Cardiac fibroblast (primary cell): ENCODE data around the gene SNAP29.
"Not testable (repeated sequence)": the region's sequence is repeated elsewhere in the genome, so short reads cannot be mapped to it uniquely, and the experiment has no call there.

Experiments
- DNase-seq, 2 donors: peaks; one replicate each; pipeline versions ENCODE4 v3.0.0 to v3.0.0-alpha.2; 2010; ENCODE audit warnings: low read depth in 2 of 2
- H3K4me3 ChIP-seq, 2 donors: replicated peaks in 1 of 2; 1 replicate in 1 of 2; 2 replicates in 1 of 2; pipeline ENCODE4 v1.5.1; 2011; ENCODE audit warnings: low read depth in 2 of 2, low read length in 2 of 2, mild to moderate bottlenecking in 2 of 2, moderate library complexity in 1 of 2
- CTCF ChIP-seq: IDR thresholded peaks from one replicate; pipeline ENCODE4 v1.5.1; 2011; ENCODE audit warnings: low read depth, mild to moderate bottlenecking, low read length, inconsistent platforms

The SNAP29 gene

DNA sequence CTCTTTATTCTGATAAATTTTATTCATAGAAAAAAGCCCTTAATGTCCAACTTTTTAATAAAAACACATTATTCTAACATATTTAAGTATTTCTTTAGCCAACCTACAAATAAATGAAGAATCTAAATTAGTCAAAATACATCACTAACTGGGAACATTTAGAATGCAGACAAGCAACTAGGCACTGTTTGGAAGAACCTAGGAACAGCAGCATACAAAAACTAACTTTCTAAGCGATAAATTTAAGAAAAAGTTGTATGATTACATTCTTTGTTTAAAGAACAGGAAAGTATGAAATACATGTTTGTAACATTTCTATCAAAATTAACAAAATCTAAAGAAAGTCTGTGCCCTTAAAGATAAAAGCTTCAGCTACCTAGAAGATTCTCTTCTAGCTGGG is 35.5 kb upstream of the SNAP29 start:
- TF ChIP-seq CTCF: no peak
- no peak for DNase-seq

GRCh38 chr22:20825216-20825615 is 33.6 kb upstream of the SNAP29 start:
- not testable (repeated sequence) for DNase-seq

More for the DNA sequence above, 35.5 kb upstream of the SNAP29 start:
- no peak overlapping the region for H3K4me3 ChIP-seq

GRCh38 chr22:20825624-20826023 is 33.2 kb upstream of the SNAP29 start:
- no peak overlapping the region for H3K4me3 ChIP-seq
- no peak for DNase-seq
- no peak for TF ChIP-seq CTCF

More at GRCh38 chr22:20825216-20825615, 33.6 kb upstream of the SNAP29 start:
- H3K4me3 ChIP-seq: not testable (repeated sequence)

GRCh38 chr22:20826373-20827152 is 32.2 kb upstream of the SNAP29 start:
- not testable (repeated sequence) for DNase-seq, H3K4me3 ChIP-seq

DNA sequence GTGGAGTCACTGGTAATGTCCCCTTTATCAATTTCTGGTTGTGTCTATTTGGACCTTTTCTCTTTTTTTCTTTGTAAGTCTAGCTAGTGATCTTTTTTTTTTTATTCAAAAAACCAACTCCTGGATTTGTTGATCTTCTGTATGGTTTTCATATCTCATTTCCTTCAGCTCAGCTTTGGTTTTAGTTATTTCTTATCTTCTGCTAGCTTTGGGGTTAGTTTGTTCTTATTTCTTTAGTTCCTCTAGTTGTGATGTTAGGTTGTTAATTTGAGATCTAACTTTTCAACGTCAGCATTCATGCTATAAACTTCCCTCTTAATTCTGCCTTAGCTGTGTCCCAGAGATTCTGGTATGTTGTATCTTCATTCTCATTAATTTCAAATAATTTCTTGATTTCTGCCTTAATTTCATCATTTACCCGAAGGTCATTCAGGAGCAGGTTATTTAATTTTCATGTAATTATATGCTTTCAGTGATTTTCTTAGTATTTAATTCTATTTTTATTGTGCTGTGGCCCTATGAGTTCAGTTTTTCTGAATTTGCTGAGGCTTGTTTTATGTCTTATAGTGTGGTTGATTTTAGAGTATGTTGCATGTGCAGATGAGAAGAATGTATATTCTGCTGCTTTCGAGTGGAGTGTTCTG is 29.2 kb upstream of the SNAP29 start:
- no peak overlapping the region for H3K4me3 ChIP-seq
- DNase-seq: no peak
- no peak for TF ChIP-seq CTCF

- no peak for TF ChIP-seq CTCF
- no peak overlapping the region for H3K4me3 ChIP-seq
- DNase-seq: no peak
Observed at GRCh38 chr22:20833225-20833665, 25.6 kb upstream of the SNAP29 start.

- no peak for TF ChIP-seq CTCF
- no peak for DNase-seq
- H3K4me3 ChIP-seq: no peak overlapping the region
Observed at GRCh38 chr22:20834206-20834605, 24.6 kb upstream of the SNAP29 start.
